Heart left ventricle (tissue), 13 donors: ENCODE results near the gene PPARG.

Experiments used
- POLR2A ChIP-seq, 2 donors: fragments of 450-650 bp; IDR thresholded peaks; one replicate each; pipeline ENCODE4 v1.6.1; 2017; ENCODE audit warnings: antibody characterized with exemption in 2 of 2, mild to moderate bottlenecking in 2 of 2, moderate library complexity in 2 of 2
- TF ChIP-seq, protein P1 (sequence below), 12 donors: fragments of 200-600 bp; sonication (generic) in 4 of 12; IDR thresholded peaks; one replicate each; pipeline versions ENCODE4 v1.5.0 to v1.8.0; 2018 to 2022; ENCODE audit warnings: antibody characterized with exemption in 12 of 12, mild to moderate bottlenecking in 5 of 12
- donor health status: ischemic (EF 13 %, LVEDD 7.1; RV severe dilation, severe dysfunction).
- donor health status: DM: no; HTN: yes; CAD: no.
- donor health status: DM: no; HTN: no; CAD: no.
- donor health status: ischemic (EF 25% LVEDD 6.9; RV normal size, moderate dysfunction).
- donor health status: ischemic (EF 25% LVEDD 5.7; RV mildly dilated, moderate dysfunction).
- donor health status: ischemic (EF 35%, LVEDD 5.7; RV mildly dilated, moderate dysfunction).
- donor health status: nonischemic (EF 11% LVEDD 7.7; RV severe dilation, severe dysfunction).
- donor health status: DM: yes; HTN: yes; CAD: no.
- donor health status: PGD.
- donor health status: ischemic (EF 29% LVEDD 5.4; RV normal size, mild dysfunction).
- donor health status: nonischemic (EF 23%, LVEDD 6.1; RV moderate dilation, normal function).

DNA sequence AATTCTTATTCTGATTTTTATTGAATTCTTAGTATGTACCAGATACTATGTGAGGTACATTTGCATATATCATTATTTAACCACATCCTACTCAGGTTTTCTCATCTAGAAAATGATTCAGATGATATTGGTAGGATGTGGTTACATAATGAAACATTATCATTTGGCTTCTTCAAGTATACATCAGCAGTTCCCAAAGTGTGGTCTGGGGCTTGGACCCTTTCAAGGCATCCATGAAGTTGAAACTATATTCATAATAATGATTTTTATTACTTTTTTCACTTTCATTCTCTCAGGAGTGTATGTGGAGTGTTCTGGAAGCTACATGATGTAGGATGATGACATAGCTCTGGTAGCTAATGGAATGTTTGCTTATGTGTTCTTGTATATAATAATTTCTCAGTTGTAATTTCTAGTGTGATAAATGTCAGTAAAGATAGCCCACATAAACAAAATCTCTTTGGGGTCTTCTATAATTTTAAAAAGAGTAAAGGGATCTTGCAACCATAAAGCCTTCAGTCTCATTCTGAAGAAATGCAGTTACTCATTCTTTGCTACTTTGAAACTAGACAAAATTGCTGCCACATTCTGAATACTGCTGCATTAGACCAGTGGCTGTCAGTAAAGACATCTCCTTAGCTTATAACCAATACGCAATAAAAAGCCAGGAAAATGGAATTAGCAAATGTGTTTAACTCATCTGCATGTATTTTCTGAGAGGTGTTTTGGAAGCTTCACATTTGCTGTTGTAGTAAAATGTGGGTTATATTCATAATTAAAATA is 95.8 kb downstream of the PPARG start:
- TF ChIP-seq, protein P1, sequence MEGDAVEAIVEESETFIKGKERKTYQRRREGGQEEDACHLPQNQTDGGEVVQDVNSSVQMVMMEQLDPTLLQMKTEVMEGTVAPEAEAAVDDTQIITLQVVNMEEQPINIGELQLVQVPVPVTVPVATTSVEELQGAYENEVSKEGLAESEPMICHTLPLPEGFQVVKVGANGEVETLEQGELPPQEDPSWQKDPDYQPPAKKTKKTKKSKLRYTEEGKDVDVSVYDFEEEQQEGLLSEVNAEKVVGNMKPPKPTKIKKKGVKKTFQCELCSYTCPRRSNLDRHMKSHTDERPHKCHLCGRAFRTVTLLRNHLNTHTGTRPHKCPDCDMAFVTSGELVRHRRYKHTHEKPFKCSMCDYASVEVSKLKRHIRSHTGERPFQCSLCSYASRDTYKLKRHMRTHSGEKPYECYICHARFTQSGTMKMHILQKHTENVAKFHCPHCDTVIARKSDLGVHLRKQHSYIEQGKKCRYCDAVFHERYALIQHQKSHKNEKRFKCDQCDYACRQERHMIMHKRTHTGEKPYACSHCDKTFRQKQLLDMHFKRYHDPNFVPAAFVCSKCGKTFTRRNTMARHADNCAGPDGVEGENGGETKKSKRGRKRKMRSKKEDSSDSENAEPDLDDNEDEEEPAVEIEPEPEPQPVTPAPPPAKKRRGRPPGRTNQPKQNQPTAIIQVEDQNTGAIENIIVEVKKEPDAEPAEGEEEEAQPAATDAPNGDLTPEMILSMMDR (IDR thresholded peaks at IDR 0.05): no peak
- TF ChIP-seq POLR2A (IDR thresholded peaks at IDR 0.05): no peak
